Right lobe of liver (tissue), 6 donors: ENCODE measurements around the gene NOVA2. TPM values are rescaled to one million over a fixed set of nuclear protein-coding genes. Genes with fewer than 3 reads are reported as not detected.

Experiments used
- ATAC-seq, 4 donors: fragments of 200-7000 bp; cut with Tn5 transposase; one replicate each; pipeline ENCODE4 v1.9.1; 2020; ENCODE audit warnings: mild to moderate bottlenecking in 4 of 4, moderate library complexity in 4 of 4
- DNase-seq, 3 donors: peaks; one replicate each; pipeline ENCODE4 v3.0.0-alpha.2; 2020
- H3K27ac ChIP-seq, 3 donors: fragments of 200-600 bp; one replicate each; pipeline ENCODE4 v1.8.0; 2022
- H3K27me3 ChIP-seq, 2 donors: fragments of 200-600 bp; one replicate each; pipeline ENCODE4 v1.8.0; 2022
- H3K36me3 ChIP-seq, 4 donors: fragments of 200-600 bp; sonication (generic) in 1 of 4; one replicate each; pipeline versions ENCODE4 v1.5.1 to v1.8.0; 2017 to 2022; ENCODE audit warnings: control low read depth in 1 of 4
- H3K4me1 ChIP-seq, 4 donors: fragments of 200-600 bp; sonication (generic) in 1 of 4; one replicate each; pipeline versions ENCODE4 v1.5.1 to v1.8.0; 2017 to 2022; ENCODE audit warnings: control low read depth in 1 of 4
- H3K4me3 ChIP-seq, 3 donors: fragments of 200-600 bp; one replicate each; pipeline ENCODE4 v1.8.0; 2022
- H3K9me3 ChIP-seq, 4 donors: fragments of 200-600 bp; sonication (generic) in 1 of 4; one replicate each; pipeline versions ENCODE4 v1.5.1 to v1.8.0; 2017 to 2022; ENCODE audit warnings: control low read depth in 1 of 4
- CTCF ChIP-seq, 4 donors: fragments of 200-600 bp in 3 of 4; fragments of 450-650 bp in 1 of 4; IDR thresholded peaks; one replicate each; pipeline versions ENCODE4 v1.5.1 to v1.8.0; 2016 to 2022; ENCODE audit warnings: antibody characterized with exemption in 4 of 4, mild to moderate bottlenecking in 2 of 4
- POLR2A ChIP-seq: fragments of 450-650 bp; IDR thresholded peaks from one replicate; pipeline ENCODE4 v1.6.1; 2017; ENCODE audit warnings: antibody characterized with exemption, mild to moderate bottlenecking
- WGBS: methylation state at CpG from one replicate; pipeline ENCODE4 v1.1.6; 2018; ENCODE audit warnings: low coverage, low lambda C conversion rate; ENCODE audit not compliant: insufficient coverage; ENCODE audit errors: missing lambda C conversion rate; 5-methylcytosine and 5-hydroxymethylcytosine counted together
- intact Hi-C, 2 donors: fragments of 100-400 bp; cut with DNase I; formaldehyde crosslinking; loops; one replicate each; pipeline versions ENCODE4 v1.11.2 to v1.14.1; 2022
- total RNA-seq, 6 experiments: library from RNA; depleted of rRNA in 2 of 6; stranded (reverse); fragments of >200 nt in 2 of 6; fragmentation: NEBNext Ultra II Directional in 3 of 6; extraction: Animal tissue kit (Norgen Biotek cat#: 25700) in 3 of 6; gene quantifications; one replicate each; pipeline versions ENCODE4 v1.1.0 to v1.2.4, GENCODE V29; 2016 to 2023
- donor health status: DM: no; HTN: yes; CAD: no.
- donor health status: DM: no; HTN: no; CAD: no.
- donor health status: DM: no; HTN: no; CAD: no.
- donor health status: DM: no; HTN: yes; CAD: no.
- donor health status: DM: no; HTN: yes; CAD: no.

Gene NOVA2
- total RNA-seq, 6 experiments from 2014 or later = 0.66 to 2.5 (median 0.85) TPM

- 46% methylated on average over 5 of the region's 12 CpGs for WGBS
- no peak for DNase-seq
- Histone ChIP-seq H3K4me1 (peaks cover 0 to 3% (median 0%) of the 10 kb centered on the region in 4 donors), H3K27ac (no peak overlapping the region), H3K9me3 (no peaks in the 10 kb centered on the region), H3K27me3 (no peaks in the 10 kb centered on the region), H3K36me3 (no peaks in the 10 kb centered on the region), H3K4me3 (no peak overlapping the region)
- TF ChIP-seq POLR2A (no peak), CTCF (IDR thresholded peaks at IDR 0.05) (no peak)
- intact Hi-C loops = no loop called here
- no peak for ATAC-seq
Observed at GRCh38 chr19:45990113-45990728, 16.6 kb upstream of the NOVA2 start.

- no peak for TF ChIP-seq CTCF (IDR thresholded peaks at IDR 0.05)
- Histone ChIP-seq H3K4me1 (no peaks in the 10 kb centered on the region), H3K27ac (no peak overlapping the region), H3K4me3 (no peak overlapping the region), H3K9me3 (no peaks in the 10 kb centered on the region), H3K36me3 (no peaks in the 10 kb centered on the region), H3K27me3 (no peaks in the 10 kb centered on the region)
- no peak for DNase-seq
- ATAC-seq = no peak
- WGBS = 66% methylated on average over 6 of the region's 7 CpGs
- intact Hi-C loops = no loop called here
Observed at GRCh38 chr19:45985321-45985720, 11.7 kb upstream of the NOVA2 start.

- DNase-seq (no peak), ATAC-seq (no peak)
- TF ChIP-seq CTCF (IDR thresholded peaks at IDR 0.05) (no peak), POLR2A (no peak)
- no peaks in the 10 kb centered on the region for H3K4me1 ChIP-seq
- no peaks in the 10 kb centered on the region for H3K27me3 ChIP-seq
- no peak overlapping the region for H3K4me3 ChIP-seq
- no peaks in the 10 kb centered on the region for H3K36me3 ChIP-seq
- 7% methylated on average over 1 of the region's 2 CpGs for WGBS
- intact Hi-C loops = no loop called here
- H3K27ac ChIP-seq = no peak overlapping the region
- no peaks in the 10 kb centered on the region for H3K9me3 ChIP-seq
Observed at GRCh38 chr19:45981350-45981749, 7.7 kb upstream of the NOVA2 start.

GRCh38 chr19:45978156-45978555 lies 4.5 kb upstream of the NOVA2 start:
- no peak for TF ChIP-seq CTCF (IDR thresholded peaks at IDR 0.05)
- TF ChIP-seq POLR2A = no peak
- 76% methylated on average over 7 of the region's 7 CpGs for WGBS
- intact Hi-C loops = no loop called here

GRCh38 chr19:45976178-45976577 lies 2.5 kb upstream of the NOVA2 start:
- intact Hi-C loops = no loop called here
- ATAC-seq (no peak), DNase-seq (no peak)
- no peaks in the 10 kb centered on the region for H3K4me1 ChIP-seq
- H3K27ac ChIP-seq = no peak overlapping the region
- no peak for TF ChIP-seq POLR2A
- no peak for TF ChIP-seq CTCF (IDR thresholded peaks at IDR 0.05)
- WGBS = 40% methylated on average over 1 of the region's 14 CpGs
- H3K27me3 ChIP-seq = peaks cover 4 to 5% of the 10 kb centered on the region in 2 donors
- no peaks in the 10 kb centered on the region for H3K36me3 ChIP-seq
- no peak overlapping the region for H3K4me3 ChIP-seq
- H3K9me3 ChIP-seq = no peaks in the 10 kb centered on the region

More at GRCh38 chr19:45978156-45978555, 4.5 kb upstream of the NOVA2 start:
- DNase-seq (no peak), ATAC-seq (no peak)
- Histone ChIP-seq H3K36me3 (no peaks in the 10 kb centered on the region), H3K27me3 (peaks cover 0 to 4% of the 10 kb centered on the region in 2 donors), H3K27ac (no peak overlapping the region), H3K9me3 (no peaks in the 10 kb centered on the region), H3K4me3 (no peak overlapping the region), H3K4me1 (no peaks in the 10 kb centered on the region)
